HG02623 (cell line): ENCODE data around the gene USP47.
"Not testable (repeated sequence)": the region's sequence is repeated elsewhere in the genome, so short reads cannot be mapped to it uniquely, and the experiment has no call there.

Experiments
- ATAC-seq: cut with Tn5 transposase; IDR thresholded peaks from one replicate; pipeline ENCODE4 v1.9.1; 2021; ENCODE audit warnings: moderate library complexity; ENCODE audit not compliant: unreplicated experiment

The USP47 gene

GRCh38 chr11:11827272-11827671 lies 14.5 kb upstream of the USP47 start:
- no peak for ATAC-seq

- not testable (repeated sequence) for ATAC-seq
These were observed 10.4 kb upstream of the USP47 start for GRCh38 chr11:11831406-11831805.

- ATAC-seq: no peak
These were observed 5.0 kb upstream of the USP47 start for GRCh38 chr11:11836676-11837231.

- no peak for ATAC-seq
These were observed 2.1 kb upstream of the USP47 start for GRCh38 chr11:11839718-11840117.

GRCh38 chr11:11841116-11841722 lies 553 bp upstream of the USP47 start:
- peak; percentile 31 for ATAC-seq

GRCh38 chr11:11842421-11843008 lies 743 bp downstream of the USP47 start:
- peak; percentile 41 for ATAC-seq

GRCh38 chr11:11843211-11843621 lies 1.4 kb downstream of the USP47 start:
- no peak for ATAC-seq

GRCh38 chr11:11843642-11844041 lies 1.9 kb downstream of the USP47 start:
- ATAC-seq: no peak

- no peak for ATAC-seq
These were observed 2.5 kb downstream of the USP47 start for GRCh38 chr11:11844272-11844671.

GRCh38 chr11:11845071-11845470 lies 3.3 kb downstream of the USP47 start:
- no peak for ATAC-seq

- ATAC-seq: no peak
These were observed 3.8 kb downstream of the USP47 start for GRCh38 chr11:11845551-11845950.

GRCh38 chr11:11847082-11847481 lies 5.3 kb downstream of the USP47 start:
- ATAC-seq: no peak

- ATAC-seq: peak; percentile 76
These were observed 7.3 kb downstream of the USP47 start for GRCh38 chr11:11848891-11849746.

- ATAC-seq: no peak
These were observed 8.9 kb downstream of the USP47 start for GRCh38 chr11:11850668-11851067.

GRCh38 chr11:11856638-11857037 lies 14.9 kb downstream of the USP47 start:
- no peak for ATAC-seq

- ATAC-seq: no peak
These were observed 16.0 kb downstream of the USP47 start for GRCh38 chr11:11857769-11858168.

GRCh38 chr11:11858676-11859075 lies 16.9 kb downstream of the USP47 start:
- ATAC-seq: no peak

GRCh38 chr11:11860103-11860979 lies 18.6 kb downstream of the USP47 start:
- ATAC-seq: no peak

GRCh38 chr11:11862999-11863398 lies 21.2 kb downstream of the USP47 start:
- no peak for ATAC-seq

- ATAC-seq: no peak
These were observed 22.6 kb downstream of the USP47 start for GRCh38 chr11:11864332-11864731.

GRCh38 chr11:11864803-11865202 lies 23.0 kb downstream of the USP47 start:
- ATAC-seq: no peak
